ENCODE measurements around the gene STKLD1. TPM values are rescaled to one million over a fixed set of nuclear protein-coding genes. Genes with fewer than 3 reads are reported as not detected.

Gene STKLD1
- total RNA-seq, 1 donor from 2014 or later, result 1.6 TPM

- no peak overlapping the region for H3K27ac ChIP-seq
Observed at GRCh38 chr9:133377721-133378216, 1.6 kb downstream of the STKLD1 start.

GRCh38 chr9:133378408-133378962, 2.3 kb downstream of the STKLD1 start:
- ATAC-seq (no peak), DNase-seq (no peak)
- Histone ChIP-seq H3K4me1 (peaks cover 18% of the 10 kb centered on the region), H3K27me3 (ENCODE audit: low read depth) (no peaks in the 10 kb centered on the region), H3K27ac (no peak overlapping the region), H3K36me3 (peaks cover under 1% of the 10 kb centered on the region), H3K4me3 (no peak overlapping the region), H3K9me3 (no peaks in the 10 kb centered on the region)
- TF ChIP-seq, protein P1, sequence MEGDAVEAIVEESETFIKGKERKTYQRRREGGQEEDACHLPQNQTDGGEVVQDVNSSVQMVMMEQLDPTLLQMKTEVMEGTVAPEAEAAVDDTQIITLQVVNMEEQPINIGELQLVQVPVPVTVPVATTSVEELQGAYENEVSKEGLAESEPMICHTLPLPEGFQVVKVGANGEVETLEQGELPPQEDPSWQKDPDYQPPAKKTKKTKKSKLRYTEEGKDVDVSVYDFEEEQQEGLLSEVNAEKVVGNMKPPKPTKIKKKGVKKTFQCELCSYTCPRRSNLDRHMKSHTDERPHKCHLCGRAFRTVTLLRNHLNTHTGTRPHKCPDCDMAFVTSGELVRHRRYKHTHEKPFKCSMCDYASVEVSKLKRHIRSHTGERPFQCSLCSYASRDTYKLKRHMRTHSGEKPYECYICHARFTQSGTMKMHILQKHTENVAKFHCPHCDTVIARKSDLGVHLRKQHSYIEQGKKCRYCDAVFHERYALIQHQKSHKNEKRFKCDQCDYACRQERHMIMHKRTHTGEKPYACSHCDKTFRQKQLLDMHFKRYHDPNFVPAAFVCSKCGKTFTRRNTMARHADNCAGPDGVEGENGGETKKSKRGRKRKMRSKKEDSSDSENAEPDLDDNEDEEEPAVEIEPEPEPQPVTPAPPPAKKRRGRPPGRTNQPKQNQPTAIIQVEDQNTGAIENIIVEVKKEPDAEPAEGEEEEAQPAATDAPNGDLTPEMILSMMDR (IDR thresholded peaks at IDR 0.05), result no peak
- intact Hi-C loops (cut with DNase I), result no loop called here

More at GRCh38 chr9:133377721-133378216, 1.6 kb downstream of the STKLD1 start:
- Histone ChIP-seq H3K4me1 (peaks cover 25% of the 10 kb centered on the region), H3K27me3 (ENCODE audit: low read depth) (no peaks in the 10 kb centered on the region), H3K36me3 (peaks cover 8% of the 10 kb centered on the region), H3K9me3 (no peaks in the 10 kb centered on the region), H3K4me3 (no peak overlapping the region)
- DNase-seq, result no peak
- no peak for ATAC-seq
- intact Hi-C loops (cut with DNase I), result no loop called here
- TF ChIP-seq, protein P1 (IDR thresholded peaks at IDR 0.05), result no peak

DNA sequence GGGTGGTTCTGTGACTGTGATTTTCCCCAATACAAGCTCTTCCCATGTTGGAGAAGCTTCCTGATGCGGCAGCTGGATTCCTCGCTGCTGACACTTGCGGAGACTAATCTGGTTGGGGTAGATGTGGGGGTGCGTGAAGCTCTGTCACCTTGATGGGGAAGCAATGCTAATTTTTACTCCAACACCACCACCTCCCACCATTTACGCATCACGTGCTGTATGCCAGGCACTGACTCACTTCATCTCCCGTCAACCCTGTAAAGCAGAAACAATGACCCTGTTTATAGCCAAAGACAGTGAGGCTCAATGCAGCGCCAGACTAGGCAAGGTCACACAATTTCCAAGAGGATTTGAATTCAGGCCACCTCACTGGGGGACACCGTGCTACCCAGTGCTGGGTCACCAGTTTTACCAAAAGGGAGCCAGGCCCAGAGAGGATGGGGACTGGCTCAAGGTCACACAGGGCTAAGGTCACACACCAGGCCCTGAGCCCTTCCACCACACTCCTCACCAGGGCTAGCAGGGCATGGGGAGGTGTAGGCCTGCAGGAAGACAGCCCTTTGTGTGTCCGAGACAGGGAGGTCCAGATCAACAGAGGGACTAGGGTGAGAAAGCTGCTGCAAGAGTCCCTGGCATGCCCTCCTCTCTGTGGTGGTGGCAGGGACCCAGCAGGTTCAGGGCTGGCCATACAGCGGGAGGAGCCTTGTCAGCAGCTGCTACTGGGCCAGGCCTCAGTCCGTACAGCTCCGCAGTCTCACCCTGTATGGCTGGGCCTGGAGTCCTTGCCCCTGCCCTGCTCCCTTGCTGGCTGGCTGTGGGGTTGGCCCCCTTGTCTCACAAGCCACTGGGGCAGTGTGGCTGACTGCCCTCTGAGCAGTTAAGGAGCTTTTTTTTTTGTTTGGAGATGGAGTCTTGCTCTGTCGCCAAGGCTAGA, 3.3 kb downstream of the STKLD1 start:
- Histone ChIP-seq H3K27ac (no peak overlapping the region), H3K9me3 (no peaks in the 10 kb centered on the region), H3K27me3 (ENCODE audit: low read depth) (no peaks in the 10 kb centered on the region), H3K36me3 (no peaks in the 10 kb centered on the region), H3K4me3 (no peak overlapping the region), H3K4me1 (peaks cover 11% of the 10 kb centered on the region)
- DNase-seq, result no peak
- TF ChIP-seq, protein P1 (IDR thresholded peaks at IDR 0.05), result no peak
- intact Hi-C loops (cut with DNase I), result no loop called here
- no peak for ATAC-seq

DNA sequence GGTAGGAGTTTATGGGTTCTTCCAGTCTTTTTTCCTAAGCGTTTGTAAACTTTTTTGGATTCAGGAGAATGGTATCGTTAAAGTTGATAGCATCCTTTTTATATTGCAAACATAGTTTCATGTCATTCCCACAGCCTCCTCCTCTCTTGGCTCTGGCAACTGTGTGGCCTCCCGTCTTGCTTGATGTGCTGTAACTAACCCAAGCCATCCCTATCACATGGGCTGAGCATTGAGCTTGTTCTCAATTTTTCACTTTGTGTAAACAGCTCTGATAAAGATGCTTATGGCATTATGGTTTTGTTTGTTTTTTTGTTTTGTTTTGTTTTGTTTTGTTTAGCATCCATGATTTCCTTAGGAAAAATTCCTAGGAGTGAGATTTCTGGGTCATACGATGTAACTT, 4.6 kb downstream of the STKLD1 start:
- intact Hi-C loops (cut with DNase I), result no loop called here
- no peak overlapping the region for H3K4me3 ChIP-seq
- no peaks in the 10 kb centered on the region for H3K9me3 ChIP-seq
- ATAC-seq (no peak), DNase-seq (no peak)
- H3K4me1 ChIP-seq, result peaks cover 6% of the 10 kb centered on the region
- H3K27ac ChIP-seq, result no peak overlapping the region
- H3K36me3 ChIP-seq, result no peaks in the 10 kb centered on the region
- TF ChIP-seq, protein P1 (IDR thresholded peaks at IDR 0.05), result no peak
- H3K27me3 ChIP-seq (ENCODE audit: low read depth), result no peaks in the 10 kb centered on the region

DNA sequence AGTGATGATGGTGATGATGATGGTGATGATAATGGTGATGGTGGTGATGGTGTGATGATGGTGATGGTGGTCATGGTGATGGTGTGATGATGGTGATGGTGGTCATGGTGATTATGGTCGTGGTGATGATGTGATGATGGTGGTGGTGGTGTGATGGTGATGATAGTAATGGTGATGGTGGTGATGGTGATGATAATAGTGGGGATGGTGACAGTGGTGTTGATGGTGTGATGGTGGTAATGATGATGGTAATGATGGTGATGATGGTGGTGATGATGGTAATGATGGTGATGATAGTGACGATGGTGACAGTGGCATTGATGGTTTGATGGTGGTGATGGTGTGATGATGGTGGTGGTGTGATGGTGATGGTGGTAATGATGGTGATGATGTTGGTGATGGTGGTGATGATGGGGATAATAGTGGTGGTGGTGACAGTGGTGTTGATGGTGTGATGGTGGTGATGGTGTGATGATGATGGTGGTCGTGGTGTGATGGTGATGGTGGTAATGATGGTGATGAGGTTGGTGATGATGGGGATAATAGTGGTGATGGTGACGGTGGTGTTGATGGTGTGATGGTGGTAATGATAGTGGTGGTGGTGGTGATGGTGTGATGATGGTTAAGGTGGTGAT, 6.5 kb downstream of the STKLD1 start:
- H3K9me3 ChIP-seq, result no peaks in the 10 kb centered on the region
- TF ChIP-seq, protein P1 (IDR thresholded peaks at IDR 0.05), result no peak
- ATAC-seq (no peak), DNase-seq (no peak)
- no peaks in the 10 kb centered on the region for H3K4me1 ChIP-seq
- H3K36me3 ChIP-seq, result no peaks in the 10 kb centered on the region
- H3K27ac ChIP-seq, result no peak overlapping the region
- intact Hi-C loops (cut with DNase I), result no loop called here
- no peaks in the 10 kb centered on the region for H3K27me3 ChIP-seq (ENCODE audit: low read depth)
- H3K4me3 ChIP-seq, result no peak overlapping the region
